HG03064 (cell line): ENCODE measurements around the gene C12orf50.
"Not testable (repeated sequence)": the region's sequence is repeated elsewhere in the genome, so short reads cannot be mapped to it uniquely, and the experiment has no call there.

Experiments
- ATAC-seq: cut with Tn5 transposase; IDR thresholded peaks from one replicate; pipeline ENCODE4 v1.9.1; 2021; ENCODE audit warnings: low read depth; ENCODE audit not compliant: unreplicated experiment

The C12orf50 gene

DNA sequence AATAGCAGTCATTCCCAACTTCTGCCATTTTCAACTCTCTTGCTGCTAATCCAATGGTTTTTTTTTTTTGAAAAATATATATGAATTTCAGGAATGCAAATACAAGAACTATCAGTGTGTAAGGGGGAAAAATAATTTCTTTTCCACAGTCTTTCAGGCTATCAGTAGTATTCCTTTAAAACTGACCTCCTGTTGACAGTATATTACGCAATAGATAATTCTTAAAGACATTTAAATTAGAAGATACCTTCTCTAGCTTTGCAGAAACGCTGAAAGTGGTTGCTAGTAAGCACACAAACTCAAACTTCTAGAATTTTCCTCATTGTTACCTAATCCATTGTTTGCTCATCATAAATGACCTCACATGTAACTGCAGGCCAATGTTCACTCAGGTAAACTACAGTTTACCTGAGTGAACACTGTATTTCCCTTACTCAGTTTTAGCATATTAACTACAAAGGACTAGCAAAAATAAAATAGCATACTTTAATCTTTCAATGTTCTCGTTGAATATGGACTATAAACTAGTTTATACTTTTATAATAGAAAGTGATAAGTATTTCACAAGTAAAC, at the start of gene C12orf50:
C12orf50 (minus strand) TSS at position 309 of the 573 bp plus-strand sequence. CDS start 2,439 bp downstream, outside the sequence.
- no peak for ATAC-seq

GRCh38 chr12:88067301-88067700, 38.1 kb upstream of the C12orf50 start:
- ATAC-seq: no peak

DNA sequence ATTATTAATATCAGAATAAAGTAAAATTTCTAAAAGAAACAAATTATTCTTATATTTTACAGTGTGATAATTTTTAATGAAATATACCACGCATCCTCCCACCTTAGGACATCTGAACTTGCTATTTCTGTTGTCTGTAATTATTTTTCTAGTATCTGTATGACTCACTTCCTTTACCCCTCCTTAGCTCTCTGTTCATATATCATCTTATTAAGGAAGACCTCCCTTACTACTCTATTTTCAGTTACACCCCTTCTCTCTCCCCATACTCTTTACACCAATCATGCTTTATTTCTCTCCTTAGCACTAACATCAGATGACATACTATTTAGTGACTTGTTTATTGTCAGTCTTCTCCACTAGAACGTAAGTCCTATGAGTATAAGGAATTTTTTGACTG, 34.2 kb upstream of the C12orf50 start:
- ATAC-seq: peak; percentile 65

DNA sequence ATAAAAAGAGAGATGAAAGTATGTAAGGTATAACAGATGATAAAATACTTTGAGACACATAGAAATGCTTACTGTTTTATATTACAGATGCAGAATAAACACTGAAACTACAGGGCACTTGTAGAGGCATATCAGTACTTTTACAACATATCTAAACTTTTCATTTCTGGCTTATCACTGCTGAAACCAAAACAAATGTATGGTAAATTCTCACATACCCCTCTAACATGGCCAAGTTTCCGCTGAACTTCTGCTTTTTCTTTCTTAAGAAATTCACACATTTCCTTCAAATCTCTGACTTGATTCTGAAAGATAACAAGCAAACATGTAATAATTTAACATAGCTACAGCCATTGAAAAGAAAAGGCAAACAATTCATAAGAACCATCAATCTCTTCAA, 33.3 kb upstream of the C12orf50 start:
- ATAC-seq: peak; percentile 85

DNA sequence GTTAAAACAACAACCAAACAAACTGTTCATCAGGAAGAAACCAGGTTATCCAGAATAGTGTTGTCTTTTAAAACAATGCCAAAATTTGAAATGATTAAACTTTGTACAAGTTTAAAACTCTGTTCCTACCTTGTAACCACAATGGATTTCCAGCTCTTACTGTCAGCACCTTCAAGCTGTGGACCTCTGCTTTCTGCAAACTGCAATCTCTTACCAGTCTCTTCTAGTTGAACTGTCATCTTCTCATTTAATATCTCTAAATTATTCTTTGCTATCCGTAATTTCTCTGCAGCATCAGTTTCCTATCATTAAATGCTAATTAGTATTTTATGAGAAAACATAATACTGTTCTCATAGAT, 29.5 kb upstream of the C12orf50 start:
- ATAC-seq: no peak

DNA sequence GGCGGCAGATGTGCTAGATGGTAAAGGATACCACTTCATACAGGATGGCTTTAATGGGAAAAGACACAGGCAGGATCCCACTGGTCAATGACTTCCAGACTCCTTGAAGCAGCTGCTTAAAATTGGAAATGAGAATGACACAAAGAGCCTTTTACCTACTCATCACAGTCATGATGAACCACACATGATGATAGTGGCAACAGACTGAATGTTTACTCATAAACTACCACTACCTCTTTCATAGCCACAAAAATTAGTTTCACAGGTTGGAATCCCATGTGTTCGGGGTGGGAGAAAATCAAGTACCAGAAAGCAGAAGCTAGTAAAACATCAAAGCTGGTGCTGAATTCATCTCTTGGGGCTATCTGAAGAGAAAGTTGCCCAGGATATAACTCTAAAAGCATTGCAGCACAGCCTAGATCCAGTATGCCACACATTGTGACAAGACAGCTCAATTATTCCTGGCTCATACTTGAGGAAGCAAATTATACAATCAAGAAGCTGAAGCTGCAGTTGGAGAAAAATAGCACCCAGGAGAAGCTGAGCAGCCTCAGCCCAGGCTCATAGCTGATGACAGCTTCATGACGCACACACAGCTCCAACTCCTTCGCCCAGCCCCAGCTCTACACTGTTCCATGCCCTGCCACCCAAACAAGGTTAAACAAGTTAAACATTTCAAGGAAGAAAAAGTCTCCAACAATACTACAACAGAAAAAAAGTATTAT, 29.0 kb upstream of the C12orf50 start:
- no peak for ATAC-seq

DNA sequence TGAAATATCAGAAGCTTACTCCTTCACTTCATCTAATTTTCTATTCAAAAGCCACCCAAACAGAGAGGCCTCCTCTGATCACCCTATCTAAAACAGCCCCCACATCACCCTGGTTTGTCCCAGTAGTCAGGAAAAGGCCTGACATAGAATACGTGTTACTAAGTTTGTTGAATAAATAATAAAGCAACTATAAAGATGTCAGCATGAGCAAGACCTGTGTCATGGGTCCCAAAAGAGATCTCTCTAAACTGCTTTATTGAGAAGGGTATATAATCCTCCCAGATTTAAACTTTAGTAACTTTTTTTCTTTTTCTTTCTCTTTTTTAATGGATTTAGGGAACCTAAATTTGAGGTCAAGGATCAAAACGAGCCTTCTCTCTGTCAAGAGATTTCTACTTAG, 27.4 kb upstream of the C12orf50 start:
- ATAC-seq: no peak

DNA sequence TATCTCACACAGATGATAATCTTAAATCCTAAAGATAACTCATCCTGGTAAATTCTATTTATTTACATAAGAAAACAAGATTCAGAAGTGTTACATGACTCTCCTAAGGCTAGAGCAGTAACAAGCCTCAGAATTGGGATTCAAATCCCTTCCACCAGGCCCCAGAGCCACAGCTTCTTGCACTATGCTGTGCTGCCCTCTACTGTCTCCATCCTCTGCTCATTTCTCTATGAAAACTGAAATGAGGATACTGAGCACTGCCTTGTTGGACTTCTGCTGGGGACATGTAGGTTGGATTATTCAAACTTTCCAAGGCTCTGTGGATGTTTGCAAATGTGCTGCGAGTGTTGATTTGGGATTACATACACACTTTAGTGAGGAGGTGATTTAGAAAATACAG, 23.5 kb upstream of the C12orf50 start:
- ATAC-seq: peak; percentile 56

- no peak for ATAC-seq
Observed at GRCh38 chr12:88044035-88044434, 14.8 kb upstream of the C12orf50 start.

GRCh38 chr12:88037770-88038169, 8.6 kb upstream of the C12orf50 start:
- ATAC-seq: no peak

DNA sequence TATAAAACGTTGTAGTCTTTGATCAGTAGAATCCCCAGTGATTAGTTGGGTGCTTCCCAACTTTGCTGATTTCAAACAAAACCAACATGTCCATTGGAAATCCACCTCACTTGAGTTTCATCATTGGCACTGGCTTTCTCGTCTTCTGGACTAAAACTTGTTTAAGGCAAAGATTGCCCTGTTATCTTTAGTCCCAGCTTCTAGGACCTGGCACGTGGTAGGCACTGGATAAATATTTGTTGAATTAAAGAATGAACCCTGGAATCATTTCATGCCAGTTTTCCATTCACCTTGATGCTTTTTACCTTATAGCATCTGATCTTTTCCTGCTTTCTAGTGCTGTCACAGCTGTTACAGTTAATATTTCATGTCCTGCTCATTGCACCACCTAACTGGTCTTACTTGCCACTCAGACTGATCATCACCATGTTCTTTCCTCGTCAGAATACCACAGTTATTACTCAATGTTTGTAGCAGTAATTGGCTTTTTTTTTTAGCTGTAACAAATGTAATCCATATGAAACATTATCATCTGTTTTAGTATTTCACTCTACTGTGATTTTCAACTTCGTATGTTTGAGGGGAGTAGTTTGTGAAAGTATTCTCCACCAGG, 7.3 kb upstream of the C12orf50 start:
- ATAC-seq: no peak

DNA sequence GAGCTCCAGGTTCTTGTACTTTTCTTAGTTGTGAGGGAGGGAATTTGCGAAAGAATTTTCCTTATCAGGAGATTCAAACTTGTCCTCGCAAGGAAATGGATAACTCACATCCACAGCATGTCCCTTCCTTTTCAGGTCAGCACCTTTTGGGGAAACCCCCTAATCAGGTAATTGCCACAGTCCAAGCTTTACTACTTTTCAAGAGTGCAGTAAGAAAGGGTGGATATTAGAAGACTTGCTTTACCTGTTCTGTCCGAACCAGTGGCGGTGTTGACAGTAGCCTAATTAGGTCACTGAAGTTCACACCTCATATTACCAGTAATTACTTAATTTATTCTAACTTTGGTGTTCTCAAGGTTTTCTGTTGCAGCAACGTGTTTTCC, 6.7 kb upstream of the C12orf50 start:
- peak; percentile 14 for ATAC-seq

DNA sequence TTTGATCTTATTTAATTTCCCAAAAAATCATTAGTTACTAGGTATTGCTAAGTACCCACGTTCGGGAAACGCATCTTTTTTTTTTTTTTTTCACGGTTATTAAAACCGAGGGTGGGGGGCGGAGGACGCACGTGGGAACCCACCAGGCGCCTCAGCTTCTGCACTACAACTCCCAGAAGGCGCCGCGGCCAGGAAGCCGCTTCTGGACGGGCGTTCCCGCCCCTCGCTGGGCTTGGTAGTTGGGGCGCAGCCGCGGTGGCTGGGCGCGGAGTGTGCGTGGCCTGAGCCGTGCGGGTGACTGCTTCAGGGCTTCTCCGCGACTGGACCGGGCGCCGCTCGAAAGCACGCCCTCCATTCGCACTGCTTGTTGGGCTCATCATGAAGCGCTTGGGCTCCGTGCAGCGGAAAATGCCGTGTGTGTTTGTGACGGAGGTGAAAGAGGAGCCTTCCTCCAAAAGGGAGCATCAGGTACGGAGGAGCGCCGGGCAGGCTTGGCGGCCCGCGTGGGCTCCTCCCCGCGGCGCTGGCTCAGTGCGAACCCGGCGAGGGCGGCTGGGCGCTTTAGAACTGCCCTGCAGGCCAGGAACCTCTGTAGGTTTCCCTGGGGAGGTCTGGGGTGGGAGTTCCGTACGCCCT, 6.2 kb upstream of the C12orf50 start:
- peak; percentile 100 for ATAC-seq

GRCh38 chr12:88031161-88031560, 2.0 kb upstream of the C12orf50 start:
- not testable (repeated sequence) for ATAC-seq

DNA sequence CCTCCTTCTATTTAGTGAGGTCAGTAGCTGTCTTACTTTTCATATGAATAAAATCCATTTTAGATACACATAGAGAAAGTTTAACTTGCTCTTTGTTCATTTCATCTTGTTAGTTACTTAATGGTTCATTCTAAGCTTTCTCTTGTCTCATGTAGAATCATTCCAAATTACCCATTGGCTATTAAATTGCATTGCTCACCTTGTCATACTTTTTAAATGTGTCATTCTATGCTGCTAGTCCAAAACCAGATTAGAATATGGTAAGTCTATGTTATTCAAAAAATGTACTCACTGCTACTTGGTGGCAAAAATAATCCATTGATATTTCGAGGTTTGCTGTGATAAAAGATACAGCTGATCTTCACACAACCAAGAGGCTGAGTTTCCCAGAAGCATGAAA, 3.0 kb downstream of the C12orf50 start:
- no peak for ATAC-seq

DNA sequence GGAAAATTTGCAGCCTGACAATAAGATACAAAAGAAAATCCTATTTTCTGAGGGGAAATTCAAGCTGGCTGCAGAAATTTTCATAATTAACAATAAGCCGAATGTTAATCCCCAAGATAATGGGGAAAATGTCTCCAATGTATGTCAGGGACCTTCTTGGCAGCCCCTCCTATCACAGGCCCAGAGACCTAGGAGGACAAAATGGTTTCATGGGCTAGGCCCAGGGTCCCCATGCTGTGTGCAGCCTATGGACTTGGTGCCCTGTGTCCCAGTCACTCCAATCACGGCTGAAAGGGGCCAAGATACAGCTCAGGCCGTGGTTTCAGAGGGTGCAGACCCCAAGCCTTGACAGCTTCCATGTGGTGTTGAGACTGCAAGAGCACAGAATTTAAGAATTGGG, 11.2 kb downstream of the C12orf50 start:
- ATAC-seq: no peak

GRCh38 chr12:88015825-88016224, 13.4 kb downstream of the C12orf50 start:
- no peak for ATAC-seq

GRCh38 chr12:88011755-88012154, 17.4 kb downstream of the C12orf50 start:
- ATAC-seq: no peak

DNA sequence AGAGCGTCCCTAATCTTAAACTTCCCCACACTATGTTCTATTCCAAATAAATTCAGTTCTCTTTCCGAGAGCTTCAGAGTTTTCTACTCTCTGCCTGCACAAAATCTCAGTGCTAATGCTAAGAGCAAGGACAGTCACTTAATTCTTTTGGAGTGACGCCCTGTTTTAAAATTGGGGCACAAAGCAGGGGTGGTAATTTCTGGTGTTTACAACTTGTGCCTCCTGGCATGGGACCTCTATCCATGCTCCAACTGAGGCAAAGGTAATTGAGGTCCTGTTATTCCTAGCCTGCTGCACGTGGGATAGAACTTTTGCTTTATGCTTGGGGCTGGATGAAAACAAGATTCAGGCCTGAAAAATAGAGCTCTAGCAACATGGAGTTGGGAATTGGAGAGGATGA, 22.9 kb downstream of the C12orf50 start:
- ATAC-seq: no peak

GRCh38 chr12:88001327-88001726, 27.9 kb downstream of the C12orf50 start:
- no peak for ATAC-seq

DNA sequence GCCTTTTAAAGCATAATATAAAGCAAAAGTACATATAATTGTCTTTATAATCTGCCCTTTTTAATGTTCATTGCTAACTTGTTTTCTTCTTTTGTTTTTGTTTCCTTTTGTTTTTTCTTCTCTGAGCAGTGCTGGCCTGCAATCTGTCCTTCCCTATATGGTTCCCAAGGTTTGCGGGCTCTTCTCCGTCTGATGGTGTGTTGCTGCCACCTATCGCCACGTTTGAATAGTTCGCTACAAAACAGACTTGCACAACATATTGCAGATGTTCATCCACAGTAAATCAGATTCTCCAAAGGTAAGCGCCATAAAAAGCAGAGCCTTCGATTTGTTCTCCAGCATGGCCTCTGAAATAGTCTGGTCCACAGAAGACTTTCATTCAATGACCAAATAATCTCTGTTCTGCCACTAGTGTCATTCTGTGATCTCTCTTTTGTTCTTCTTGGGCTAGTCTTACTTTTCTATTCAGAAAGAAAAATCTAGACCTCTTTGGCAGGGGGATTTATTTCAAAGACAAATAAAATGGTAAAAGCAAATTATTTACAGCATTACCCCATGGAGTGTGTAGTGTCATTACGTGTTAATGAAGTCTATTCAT, 33.5 kb downstream of the C12orf50 start:
- ATAC-seq: no peak
